Activated naive CD4-positive, alpha-beta T cell treated with anti-CD3 and anti-CD28 coated beads, Interleukin-2, amount 50 U/mL, for 72 hours (primary cell): ENCODE data around the gene WDR38. TPM values are rescaled to one million over a fixed set of nuclear protein-coding genes. Genes with fewer than 3 reads are reported as not detected.

ENCODE experiments used
- ATAC-seq, 2 donors: fragments of 150-1000 bp; cut with Tn5 transposase; 2 replicates each; pipeline ENCODE4 v1.10.0; 2021; ENCODE audit warnings: mild to moderate bottlenecking in 2 of 2, moderate library complexity in 2 of 2
- DNase-seq, 2 donors: peaks; one replicate each; pipeline ENCODE4 v3.0.0; 2021 to 2022; ENCODE audit warnings: low spot score in 2 of 2
- H3K27ac Mint-ChIP-seq, 2 donors: one replicate each; pipeline ENCODE4 v1.8.0; 2022; ENCODE audit warnings: mild to moderate bottlenecking in 2 of 2, mixed read lengths in 2 of 2
- H3K36me3 Mint-ChIP-seq, 2 donors: one replicate each; pipeline ENCODE4 v1.8.0; 2022; ENCODE audit warnings: mixed read lengths in 2 of 2
- H3K9me3 Mint-ChIP-seq, 2 donors: one replicate each; pipeline ENCODE4 v1.8.0; 2022; ENCODE audit warnings: mixed read lengths in 2 of 2
- total RNA-seq, 2 donors: library from RNA; stranded (reverse); gene quantifications; one replicate each; pipeline ENCODE4 v1.2.3, GENCODE V29; 2022

WDR38 gene
- total RNA-seq, 2 donors from 2014 or later = not detected

DNA sequence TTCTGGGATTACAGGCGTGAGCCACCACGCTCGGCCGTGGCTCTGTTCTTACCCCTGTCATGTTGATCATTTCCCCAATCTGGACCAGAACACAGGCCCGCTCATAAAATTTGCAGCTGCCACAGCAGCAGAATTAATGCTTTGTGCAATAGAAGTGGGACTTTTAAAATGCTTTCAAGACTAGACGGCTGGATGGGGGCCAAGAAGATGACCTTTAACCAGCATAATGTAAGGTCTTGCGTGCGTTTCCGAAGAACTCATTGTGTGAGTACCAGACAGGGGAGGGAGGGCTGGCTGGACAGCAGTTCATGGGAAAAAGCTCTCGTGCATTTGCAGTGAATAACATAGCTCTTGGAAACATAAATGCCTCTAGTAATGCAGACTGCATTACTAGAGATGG, 3.5 kb upstream of the WDR38 start:
- DNase-seq (no peak), ATAC-seq (no peak)
- Mint-ChIP-seq H3K9me3 (no peaks in the 10 kb centered on the region), H3K27ac (no peak overlapping the region), H3K36me3 (no peaks in the 10 kb centered on the region)

GRCh38 chr9:124852121-124852828, 985 bp upstream of the WDR38 start:
- ATAC-seq (no peak), DNase-seq (no peak)
- no peaks in the 10 kb centered on the region for H3K9me3 Mint-ChIP-seq
- peak overlapping the region in 1 of 2 donors; percentile 70 for H3K27ac Mint-ChIP-seq
- peaks cover 0 to 2% of the 10 kb centered on the region in 2 donors for H3K36me3 Mint-ChIP-seq

- peak in 1 of 2 donors; percentile 6 for ATAC-seq
- H3K9me3 Mint-ChIP-seq = no peaks in the 10 kb centered on the region
- no peak for DNase-seq
- peaks cover 4 to 9% of the 10 kb centered on the region in 2 donors for H3K36me3 Mint-ChIP-seq
- peak overlapping the region in 1 of 2 donors; percentile 21 for H3K27ac Mint-ChIP-seq
Observed at GRCh38 chr9:124853605-124854143, 414 bp downstream of the WDR38 start.

DNA sequence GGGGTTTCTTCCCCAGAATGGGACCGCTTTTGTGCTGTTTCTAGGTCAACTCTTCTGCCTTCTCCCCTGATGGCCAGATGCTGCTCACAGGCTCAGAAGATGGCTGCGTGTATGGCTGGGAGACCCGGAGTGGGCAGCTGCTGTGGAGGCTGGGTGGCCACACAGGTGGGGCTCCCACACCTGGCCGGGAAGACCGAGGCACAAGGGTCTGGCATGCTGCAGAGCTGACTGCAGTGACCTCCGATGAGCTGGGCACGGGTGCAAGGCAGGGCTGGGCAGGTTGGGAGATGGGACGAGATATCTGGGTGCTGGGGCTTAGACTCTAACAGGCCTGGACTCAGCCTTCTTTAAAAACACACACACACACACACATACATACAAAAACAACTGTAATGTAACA, 901 bp downstream of the WDR38 start:
- Mint-ChIP-seq H3K27ac (peak overlapping the region in 1 of 2 donors; percentile 21), H3K9me3 (no peaks in the 10 kb centered on the region), H3K36me3 (peaks cover 7 to 10% of the 10 kb centered on the region in 2 donors)
- DNase-seq = no peak
- no peak for ATAC-seq

DNA sequence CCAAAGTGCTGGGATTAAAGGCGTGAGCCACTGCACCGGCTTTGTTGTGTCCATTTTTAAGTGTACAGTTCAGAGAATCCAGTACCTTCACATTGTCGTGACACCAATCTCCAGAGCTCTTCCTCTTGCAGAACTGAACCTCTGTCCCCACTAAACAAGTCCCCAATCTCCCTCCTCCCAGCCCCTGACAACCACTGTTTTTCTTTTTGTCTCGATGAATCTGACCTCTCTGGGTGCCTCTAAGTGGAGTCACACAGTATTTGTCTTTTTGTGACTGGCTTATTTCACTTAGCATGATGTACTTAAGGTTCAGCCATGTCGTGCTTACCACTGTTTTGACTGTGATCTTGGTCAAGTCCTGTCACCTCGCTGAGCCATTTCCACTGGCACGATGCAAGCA, 1.6 kb downstream of the WDR38 start:
- no peak for ATAC-seq
- Mint-ChIP-seq H3K36me3 (peaks cover 14 to 16% of the 10 kb centered on the region in 2 donors), H3K9me3 (no peaks in the 10 kb centered on the region), H3K27ac (peak overlapping the region in 1 of 2 donors; percentile 75)
- no peak for DNase-seq

- no peak for DNase-seq
- Mint-ChIP-seq H3K36me3 (peaks cover 21 to 24% of the 10 kb centered on the region in 2 donors), H3K9me3 (no peaks in the 10 kb centered on the region), H3K27ac (peak overlapping the region in 1 of 2 donors; percentile 75)
- no peak for ATAC-seq
Observed at GRCh38 chr9:124855566-124855943, 2.3 kb downstream of the WDR38 start.

DNA sequence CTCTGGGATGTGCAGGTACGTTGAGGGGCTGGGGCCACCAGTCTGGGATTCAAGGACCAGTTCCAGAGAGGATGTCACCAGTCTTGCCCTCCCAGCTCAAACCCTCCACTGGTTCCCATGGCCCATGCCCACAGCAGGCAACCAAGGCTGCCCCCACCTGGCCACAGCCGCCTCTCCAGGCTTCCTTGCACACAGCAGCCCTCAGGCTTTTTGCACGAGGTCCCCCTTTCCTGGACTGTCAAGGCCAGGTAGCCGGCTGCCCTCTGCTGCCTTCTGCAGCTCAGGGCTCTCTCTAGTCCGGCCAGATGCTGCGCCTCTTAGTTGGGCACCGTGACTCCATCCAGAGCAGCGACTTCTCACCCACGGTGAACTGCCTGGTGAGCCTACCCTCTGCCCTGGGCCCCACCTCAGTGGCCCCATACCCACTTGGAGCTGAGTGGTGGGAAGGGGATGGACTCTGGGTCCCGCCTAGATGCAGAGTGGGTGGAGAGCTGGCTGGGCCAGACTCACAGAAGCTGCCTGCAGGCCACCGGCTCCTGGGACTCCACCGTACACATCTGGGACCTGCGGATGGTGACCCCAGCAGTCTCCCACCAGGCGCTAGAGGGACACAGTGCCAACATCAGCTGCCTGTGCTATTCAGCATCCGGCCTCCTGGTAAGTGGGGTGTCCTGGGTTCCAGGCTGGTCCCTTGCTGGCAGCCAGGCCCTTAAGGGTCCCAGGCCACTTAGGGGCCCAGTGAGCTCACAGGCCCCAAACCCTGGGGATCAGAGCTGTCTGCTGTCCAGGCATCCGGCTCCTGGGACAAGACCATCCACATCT, 2.9 kb downstream of the WDR38 start:
- DNase-seq (peak in 1 of 2 donors; percentile 31), ATAC-seq (no peak)
- peaks cover 27 to 30% of the 10 kb centered on the region in 2 donors for H3K36me3 Mint-ChIP-seq
- no peaks in the 10 kb centered on the region for H3K9me3 Mint-ChIP-seq
- H3K27ac Mint-ChIP-seq = peak overlapping the region in 1 of 2 donors; percentile 75

DNA sequence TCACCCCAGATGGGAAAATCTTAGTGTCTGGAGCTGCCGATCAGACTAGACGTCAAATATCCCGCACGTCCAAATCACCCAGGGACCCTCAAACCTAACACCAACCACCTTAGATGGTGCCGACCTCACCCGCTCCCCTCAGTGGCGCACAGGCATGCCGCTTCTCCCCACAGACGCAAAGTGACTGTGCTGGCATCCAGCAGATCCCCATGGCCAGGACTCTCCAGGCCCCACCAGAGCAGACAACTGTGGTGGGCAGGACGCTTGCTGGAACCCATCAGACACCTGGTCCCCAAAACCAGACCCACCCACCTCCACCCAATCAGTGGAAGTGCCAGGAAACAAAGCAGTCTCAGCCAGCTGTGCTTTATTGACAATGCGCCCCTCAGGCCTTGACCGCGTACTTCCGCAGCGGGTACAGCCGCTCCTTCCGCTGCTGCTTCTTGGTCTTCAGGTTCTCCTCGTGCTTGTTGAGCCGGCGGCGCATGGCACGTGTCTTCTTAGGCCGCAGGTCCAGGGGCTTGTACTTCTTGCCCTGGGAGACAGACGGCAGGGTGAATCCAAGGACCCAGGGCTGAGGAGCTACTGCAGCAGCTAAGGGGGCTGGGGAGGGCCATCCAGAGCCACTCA, 4.4 kb downstream of the WDR38 start:
- Mint-ChIP-seq H3K9me3 (no peaks in the 10 kb centered on the region), H3K27ac (peak overlapping the region; percentile 66 to 86), H3K36me3 (peaks cover 37 to 38% of the 10 kb centered on the region in 2 donors)
- ATAC-seq = no peak
- peak in 1 of 2 donors; percentile 19 for DNase-seq

GRCh38 chr9:124858330-124859046, 5.2 kb downstream of the WDR38 start:
- no peak for DNase-seq
- Mint-ChIP-seq H3K36me3 (peaks cover 37 to 38% of the 10 kb centered on the region in 2 donors), H3K27ac (peak overlapping the region; percentile 86 to 98)

GRCh38 chr9:124859803-124860581, 6.7 kb downstream of the WDR38 start:
- Mint-ChIP-seq H3K27ac (peak overlapping the region; percentile 98), H3K36me3 (peaks cover 37 to 38% of the 10 kb centered on the region in 2 donors), H3K9me3 (no peaks in the 10 kb centered on the region)
- DNase-seq (no peak), ATAC-seq (no peak)

More at GRCh38 chr9:124858330-124859046, 5.2 kb downstream of the WDR38 start:
- no peaks in the 10 kb centered on the region for H3K9me3 Mint-ChIP-seq
- no peak for ATAC-seq

DNA sequence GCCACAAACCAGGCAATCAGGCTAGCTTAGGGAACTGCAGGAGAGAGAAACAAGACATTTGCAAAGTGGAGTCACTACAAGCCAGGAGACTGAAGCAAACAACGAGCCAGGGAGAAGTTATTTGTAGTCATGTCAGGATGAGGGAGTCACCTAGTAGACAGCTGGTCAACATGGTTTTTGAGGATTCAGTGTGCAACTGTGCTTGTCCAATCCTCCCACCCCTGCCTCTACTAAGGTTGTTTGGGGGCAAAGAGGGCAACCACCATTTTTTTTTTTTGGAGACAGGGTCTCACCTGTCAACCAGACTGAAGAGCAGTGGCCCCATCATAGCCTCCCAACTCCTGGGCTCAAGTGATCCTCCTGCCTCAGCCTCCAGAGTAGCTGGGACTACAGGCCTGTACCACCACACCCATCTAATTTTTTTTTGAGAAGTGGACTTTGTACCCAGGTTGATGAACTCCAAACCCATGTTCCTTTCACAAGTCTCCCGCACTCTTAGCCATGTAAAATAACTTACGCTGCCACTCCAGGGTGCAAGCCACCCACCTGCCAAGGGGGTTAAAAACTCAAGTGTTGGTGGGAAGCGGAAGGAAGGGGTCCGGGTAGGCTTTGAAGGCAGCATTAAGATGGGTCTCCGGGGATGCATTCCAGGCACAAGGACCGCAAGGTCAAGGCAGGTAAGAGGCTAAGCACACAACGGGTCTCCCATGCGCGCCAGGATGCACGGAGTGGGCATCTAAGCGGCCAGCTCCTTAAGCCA, 7.5 kb downstream of the WDR38 start:
- Mint-ChIP-seq H3K27ac (peak overlapping the region; percentile 98), H3K9me3 (no peaks in the 10 kb centered on the region), H3K36me3 (peaks cover 37 to 38% of the 10 kb centered on the region in 2 donors)
- ATAC-seq (no peak), DNase-seq (no peak)

DNA sequence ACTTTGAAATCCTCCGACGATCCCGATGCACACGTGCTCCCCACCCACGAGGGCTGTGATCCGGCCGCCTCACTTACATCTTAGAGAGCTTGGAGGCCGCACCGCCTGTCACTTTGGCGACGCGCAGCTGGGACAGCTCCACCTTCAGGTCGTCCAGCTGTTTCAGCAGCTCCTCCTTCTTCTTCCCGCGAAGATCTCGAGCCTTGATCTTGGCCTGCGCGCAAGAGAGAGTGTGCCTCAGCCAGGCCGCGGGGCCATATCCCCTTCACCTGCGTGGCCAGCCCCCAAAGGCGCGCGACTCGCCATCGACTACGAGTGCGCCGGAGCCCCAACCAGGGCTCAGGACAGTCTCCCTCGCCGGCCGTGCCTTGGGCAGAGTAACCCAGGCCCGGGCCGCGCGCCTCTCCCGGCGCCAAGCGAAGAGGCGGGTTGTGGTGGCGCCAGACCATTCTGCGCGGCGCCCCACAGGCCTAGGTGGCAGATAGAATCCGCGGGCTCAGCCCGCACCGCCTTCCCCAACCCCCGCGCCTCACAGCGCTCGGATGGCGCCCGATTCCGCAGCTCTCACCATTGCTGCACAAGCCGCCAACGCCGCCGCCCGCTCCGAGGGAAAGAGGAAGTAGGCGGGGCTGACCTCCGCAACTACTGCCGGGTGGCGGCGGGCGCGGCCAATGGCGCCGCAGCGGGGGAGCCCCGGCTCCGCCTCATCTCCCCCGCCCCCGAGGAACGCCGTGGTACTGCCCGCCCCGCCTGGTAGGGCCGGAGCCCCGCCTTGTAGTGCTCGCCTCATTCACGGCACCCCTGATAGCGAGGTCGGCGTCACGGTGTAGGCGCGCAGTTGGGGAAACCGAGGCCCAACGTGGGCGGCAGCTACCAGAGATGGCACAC, 8.3 kb downstream of the WDR38 start, which contains the start of the genes ARPC5L and RPL35:
ARPC5L (plus strand) TSS at position 789 of the 888 bp plus-strand sequence. CDS start 7,161 bp downstream, outside the sequence.
RPL35 (minus strand) TSS at position 616 of the 888 bp plus-strand sequence; CDS start at position 571, 45 bp downstream.
- peak within 1 kb of the TSS; percentile 98 for H3K27ac Mint-ChIP-seq
- DNase-seq (peak; percentile 96), ATAC-seq (peak; percentile 97)
- peaks cover 37 to 38% of the 10 kb centered on the region in 2 donors for H3K36me3 Mint-ChIP-seq
- no peaks in the 10 kb centered on the region for H3K9me3 Mint-ChIP-seq

DNA sequence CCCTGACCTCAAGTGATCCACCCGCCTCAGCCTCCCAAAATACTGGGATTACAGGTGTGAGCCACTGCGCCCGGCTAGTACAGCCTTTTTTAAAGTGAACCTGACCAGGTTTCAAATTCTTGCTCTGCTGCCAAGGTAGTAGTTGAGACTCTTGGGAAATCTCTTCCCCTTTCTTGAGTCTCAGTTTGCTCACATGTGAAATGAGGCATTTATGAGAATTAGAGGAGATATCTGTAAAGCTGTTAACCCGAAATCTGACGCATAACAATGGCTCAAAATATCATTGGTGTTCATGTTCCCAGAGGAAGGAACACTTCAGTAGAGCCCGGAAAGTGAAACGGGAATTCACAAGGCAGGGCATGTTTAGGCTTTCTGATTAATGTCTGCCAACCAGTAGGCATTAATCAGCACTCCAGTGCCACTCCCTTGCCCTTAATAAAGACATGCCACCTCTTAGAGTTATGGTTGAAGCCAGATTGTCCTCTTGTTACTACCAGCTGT, 10.2 kb downstream of the WDR38 start:
- H3K36me3 Mint-ChIP-seq = peaks cover 38% of the 10 kb centered on the region in 2 donors
- no peak for ATAC-seq
- no peak overlapping the region for H3K27ac Mint-ChIP-seq
- H3K9me3 Mint-ChIP-seq = no peaks in the 10 kb centered on the region
- no peak for DNase-seq
